HG03108 (cell line): Measurements from ENCODE around the gene CDK19.
"Not testable (repeated sequence)": the region's sequence is repeated elsewhere in the genome, so short reads cannot be mapped to it uniquely, and the experiment has no call there.

Source experiments
- ATAC-seq: cut with Tn5 transposase; IDR thresholded peaks from one replicate; pipeline ENCODE4 v1.9.1; 2021; ENCODE audit warnings: moderate library complexity; ENCODE audit not compliant: unreplicated experiment

CDK19 gene

DNA sequence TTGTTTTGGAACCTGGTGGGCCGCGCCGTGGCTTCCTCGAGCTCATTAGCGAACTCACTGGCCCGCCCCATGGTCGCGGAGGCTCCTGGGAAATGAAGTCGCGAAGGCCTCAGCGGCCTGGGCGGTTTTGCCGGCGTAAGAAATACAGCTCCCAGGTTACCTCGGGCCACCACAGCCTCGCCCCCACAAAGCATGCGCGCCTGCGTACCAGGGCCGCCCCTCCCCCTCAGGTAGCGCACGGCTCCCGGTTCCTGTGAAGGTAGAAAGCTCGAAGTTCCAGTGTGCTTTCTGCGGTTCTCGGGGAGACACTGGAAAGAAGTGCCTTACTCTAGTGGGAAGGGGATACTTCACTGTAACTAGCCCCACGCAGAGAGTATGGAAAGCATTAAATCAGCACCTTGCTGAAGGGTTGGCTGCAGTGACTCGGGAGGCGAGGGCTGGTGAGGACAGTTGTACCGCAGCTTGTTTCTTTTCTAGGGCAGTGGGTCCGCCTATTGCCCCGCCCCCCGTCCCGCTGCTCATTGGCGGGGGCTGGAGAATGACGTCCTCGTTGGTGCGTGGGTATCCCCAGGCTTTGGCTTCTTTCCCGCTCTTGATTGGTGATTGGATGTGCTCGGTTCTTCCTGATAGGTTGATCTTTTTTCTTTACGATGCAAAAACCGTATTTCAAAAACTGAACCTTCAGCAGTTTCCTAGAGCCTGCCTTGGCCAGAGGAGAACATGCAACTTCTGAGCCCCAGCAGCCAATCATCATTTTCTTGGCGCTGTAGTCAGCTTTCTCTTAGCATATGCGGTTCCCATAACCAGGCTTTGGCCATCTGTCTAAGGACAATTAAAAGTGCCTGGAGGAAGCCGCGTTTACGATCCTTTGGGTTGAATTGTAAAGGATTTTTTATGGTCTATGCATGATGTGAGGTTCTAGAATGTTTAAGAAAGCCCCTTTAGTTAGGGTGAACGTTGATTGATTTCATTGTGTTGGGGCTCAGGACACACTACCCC, at the start of gene CDK19:
TSS of gene CDK19 (minus strand) at position 59 of the 999 bp plus-strand sequence. CDS start 333 bp downstream, outside the sequence.
- ATAC-seq = peak; percentile 72

DNA sequence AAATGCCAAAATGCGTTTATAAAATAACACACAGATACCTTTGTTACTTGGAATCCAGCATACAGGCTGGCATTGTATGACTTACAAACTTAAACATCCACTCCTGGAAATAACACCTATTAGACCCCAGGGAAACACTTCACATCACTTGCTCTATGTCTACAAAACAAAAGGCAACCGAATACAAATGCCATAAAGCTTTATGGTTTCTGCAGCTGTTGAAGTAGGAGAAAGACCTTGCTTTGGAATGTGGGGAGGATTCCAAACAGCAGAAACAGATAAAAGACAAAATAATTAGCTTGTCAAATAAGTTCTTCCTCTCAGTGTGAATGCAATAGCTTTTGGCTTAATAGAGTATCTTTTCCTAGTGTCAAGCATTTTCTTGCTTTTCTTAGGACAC, 49.6 kb upstream of the CDK19 start:
- ATAC-seq = no peak

DNA sequence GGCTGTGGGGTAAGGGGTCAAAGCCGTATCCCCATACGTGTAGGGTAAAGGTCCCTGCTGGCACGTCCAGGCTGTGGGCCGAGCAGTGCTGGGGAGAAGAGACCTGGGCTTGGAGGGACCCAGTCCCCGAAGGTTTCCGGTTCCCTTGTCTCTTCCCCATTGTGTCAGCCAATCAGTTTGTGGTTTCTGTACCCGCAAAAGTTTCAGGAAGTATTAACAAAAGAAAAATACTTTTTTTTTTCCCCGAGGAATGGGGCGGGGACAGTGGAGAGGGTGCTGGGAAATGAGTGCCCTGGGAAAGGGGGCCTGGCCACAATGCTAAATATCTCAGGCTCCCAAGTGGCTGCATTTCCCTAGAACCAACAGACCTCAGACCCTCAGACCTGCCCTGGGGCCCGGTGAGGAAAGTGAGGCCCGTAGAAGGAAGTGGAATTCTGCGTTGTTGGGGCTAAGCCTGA, 44.1 kb upstream of the CDK19 start:
- no peak for ATAC-seq

DNA sequence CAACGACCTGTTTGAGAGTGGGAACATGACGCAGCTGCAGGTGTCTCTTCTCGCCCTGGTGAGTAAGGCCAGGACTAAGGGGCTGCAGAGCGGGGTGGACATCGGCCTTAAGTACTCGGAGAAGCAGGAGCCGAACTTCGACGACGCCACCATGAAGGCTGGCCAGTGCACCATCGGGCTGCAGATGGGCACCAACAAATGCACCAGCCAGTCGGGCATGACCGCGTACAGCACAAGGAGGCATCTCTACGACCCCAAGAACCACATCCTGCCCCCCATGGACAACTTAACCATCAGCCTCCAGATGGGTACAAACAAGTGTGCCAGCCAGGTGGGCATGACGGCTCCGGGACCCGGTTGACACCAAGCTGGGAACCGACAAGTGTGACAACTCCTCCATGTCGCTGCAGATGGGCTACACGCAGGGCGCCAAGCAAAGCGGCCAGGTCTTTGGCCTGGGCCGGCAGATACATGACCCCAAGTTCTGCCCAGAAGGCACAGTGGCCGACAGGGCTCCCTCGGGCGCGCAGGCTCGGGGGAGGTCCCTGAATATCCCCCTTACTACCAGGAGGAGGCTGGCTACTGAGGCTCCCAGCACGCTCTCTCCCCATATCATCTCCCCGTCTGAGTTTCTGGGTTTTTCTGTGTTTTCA, 43.4 kb upstream of the CDK19 start:
- no peak for ATAC-seq

DNA sequence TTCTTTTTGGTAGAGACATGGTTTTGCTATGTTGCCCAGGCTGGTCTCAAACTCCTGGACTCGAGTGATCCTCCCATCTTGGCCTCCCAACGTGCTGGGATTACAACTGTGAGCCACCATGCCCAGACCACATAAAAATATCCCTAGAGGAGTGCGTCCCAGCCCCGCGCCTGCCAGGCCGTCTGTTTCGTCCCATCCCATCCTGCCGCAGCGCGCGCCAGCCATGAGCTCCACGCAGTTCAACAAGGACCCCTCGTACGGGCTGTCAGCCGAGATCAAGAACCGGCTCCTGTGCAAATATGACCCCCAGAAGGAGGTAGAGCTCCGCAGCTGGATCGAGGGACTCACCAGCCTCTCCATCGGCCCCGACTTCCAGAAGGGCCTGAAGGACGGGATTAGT, 42.7 kb upstream of the CDK19 start:
- no peak for ATAC-seq

DNA sequence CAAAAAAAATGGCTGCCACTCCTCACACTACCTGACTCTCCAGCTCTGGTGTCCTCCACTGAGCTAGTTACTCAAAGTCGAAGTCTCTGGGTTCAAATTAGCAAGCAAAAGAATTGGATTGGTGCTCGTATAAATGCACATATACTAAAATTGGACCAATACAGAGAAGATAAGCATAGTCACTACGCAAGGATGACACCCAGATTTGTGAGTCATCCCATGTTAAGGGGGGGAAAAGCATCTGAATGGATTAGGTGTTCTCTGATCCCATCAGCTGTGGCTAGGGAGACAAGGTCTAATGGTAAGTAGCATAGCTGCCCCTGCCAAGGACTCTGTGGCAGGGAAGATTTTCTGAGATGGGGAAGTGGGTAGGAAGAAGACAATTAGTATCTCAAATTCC, 41.0 kb upstream of the CDK19 start:
- no peak for ATAC-seq

DNA sequence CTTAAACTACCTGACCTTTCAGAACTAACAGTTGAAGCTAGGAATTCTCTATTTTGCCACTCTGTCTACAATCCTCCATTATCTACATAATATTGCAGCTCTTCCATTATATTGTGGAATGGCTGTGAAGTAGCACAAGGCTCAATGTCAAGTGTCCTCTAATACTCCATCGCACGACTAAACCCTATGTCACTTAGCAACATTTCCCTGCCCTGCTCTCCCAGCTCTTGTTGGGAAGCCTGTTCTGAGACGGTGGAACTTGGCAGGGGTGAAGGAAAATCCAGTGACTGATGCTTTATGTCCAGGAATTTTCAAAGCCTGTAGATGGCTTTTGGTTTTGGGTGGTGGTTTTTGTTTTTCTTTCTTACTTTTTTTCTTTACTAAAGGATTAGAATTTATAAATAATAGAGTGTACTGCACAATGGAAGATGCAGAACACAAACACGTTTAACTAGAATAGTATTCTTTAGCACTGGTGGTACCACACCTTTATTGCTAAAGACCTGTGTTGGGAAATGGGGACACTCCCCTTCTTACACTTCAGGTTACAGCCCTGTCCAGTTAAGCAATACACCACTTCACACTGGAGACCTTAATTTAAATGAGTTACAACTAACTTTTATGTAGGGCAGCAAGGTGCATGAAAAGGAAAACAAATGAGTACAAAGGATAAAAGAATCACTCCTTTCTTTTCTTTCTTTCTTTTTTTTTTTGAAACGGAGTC, 38.6 kb upstream of the CDK19 start:
- no peak for ATAC-seq

DNA sequence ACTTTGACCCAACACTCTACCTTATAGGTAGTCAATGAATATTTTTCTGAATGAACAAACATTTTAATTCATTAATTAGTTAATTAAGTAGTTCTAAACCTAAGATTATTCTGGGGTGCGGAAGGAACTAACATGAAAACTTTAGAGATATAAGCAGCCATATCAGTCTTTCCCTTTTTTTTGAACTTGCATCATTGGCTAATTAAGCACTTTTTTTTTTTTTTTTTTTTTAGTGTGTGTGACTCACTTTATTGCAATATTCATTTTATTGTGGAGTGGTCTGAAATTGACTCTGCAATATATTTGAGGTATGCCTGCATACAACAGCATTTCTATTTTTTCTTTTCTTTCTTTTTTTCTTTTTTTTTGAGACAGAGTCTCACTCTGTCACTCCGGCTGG, 37.5 kb upstream of the CDK19 start:
- ATAC-seq = no peak

DNA sequence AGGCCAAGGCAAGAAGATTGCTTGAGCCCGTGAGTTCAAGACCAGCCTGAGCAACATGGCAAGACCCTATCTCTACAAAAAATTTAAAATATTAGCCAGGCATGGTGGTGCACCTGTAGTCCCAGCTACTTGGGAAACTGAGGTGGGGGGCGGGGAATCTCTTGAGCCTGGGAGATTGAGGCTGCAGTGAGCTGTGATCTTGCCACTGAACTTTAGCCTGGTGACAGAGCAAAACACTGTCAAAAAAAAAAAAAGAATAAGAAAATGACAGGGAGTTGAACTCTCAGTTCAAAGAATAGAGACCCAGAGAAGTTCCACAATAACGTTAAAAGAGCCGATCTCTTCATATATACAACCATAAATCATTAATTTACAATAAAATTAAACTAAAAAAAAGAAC, 34.5 kb upstream of the CDK19 start:
- no peak for ATAC-seq

DNA sequence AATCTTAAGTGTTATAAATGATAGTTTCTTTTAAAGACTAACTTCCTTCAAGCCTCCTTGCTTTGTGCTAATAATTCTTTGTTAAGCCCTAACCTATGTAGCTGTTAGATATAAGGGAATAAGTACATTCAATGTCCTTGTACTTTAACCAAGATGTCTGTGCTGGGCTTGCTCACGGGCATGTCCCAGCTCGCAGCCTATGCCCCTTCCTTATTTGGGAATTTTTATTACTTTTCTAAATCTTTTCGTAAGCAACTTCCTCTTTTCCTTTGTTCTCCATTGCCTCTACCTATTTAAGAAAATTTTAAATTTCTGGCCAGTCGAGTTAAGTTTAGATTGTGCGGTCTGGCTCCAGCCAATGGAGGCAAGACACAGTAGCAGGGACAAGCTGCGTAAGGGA, 26.0 kb upstream of the CDK19 start:
- no peak for ATAC-seq

DNA sequence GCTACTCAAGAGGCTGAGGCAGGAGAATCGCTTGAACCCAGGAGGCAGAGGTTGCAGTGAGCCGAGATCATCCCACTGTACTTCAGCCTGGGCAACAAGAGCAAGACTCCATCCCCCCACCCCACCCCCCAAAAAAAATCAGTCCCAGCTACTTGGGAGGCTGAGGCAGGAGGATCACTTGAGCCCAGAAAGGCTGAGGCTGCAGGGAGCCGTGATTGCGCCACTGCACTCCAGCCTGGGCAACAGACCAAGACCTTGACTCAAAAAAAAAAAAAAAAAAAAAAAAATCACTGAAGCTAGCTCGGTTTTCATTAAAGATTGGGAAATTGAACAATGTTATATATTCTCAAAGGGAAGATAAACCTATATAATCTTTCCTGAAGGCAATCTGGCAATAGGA, 20.5 kb upstream of the CDK19 start:
- ATAC-seq = not testable (repeated sequence)

DNA sequence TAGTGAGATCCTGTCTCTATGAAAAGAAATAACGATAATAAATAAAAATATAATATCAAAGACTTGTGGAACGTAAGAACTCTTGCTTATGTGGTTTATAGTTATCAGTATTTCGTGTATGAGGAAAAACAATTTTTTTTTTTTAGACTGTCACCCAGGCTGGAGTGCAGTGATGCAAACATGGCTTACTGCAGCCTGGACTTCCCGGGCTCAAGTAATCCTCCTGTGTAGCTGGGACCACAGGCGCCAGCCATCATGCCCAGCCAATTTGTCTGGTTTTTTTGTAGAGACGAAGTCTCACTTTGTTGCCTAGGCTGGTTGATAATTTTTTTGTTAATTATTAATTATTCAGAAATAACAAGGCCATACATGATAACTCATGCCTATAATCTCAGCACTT, 18.6 kb upstream of the CDK19 start:
- no peak for ATAC-seq

DNA sequence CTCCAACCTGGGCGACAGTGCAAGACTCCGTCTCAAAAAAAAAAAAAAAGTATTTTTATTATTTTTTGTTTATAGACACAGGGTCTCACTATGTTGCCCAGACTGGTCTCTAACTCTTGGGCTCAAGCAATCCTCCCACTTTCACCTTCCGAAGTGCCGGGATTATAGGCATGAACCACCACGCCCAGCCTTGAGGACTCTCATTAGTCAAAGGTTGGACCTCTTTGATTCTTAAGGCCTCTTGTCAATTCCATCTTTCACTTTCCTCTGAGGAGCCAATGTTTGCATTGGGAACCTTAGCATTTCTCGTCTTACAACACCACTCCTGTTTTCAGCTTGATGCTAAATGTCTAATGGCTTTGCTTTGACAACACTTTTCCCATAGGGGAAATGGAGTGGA, 16.1 kb upstream of the CDK19 start:
- ATAC-seq = no peak

DNA sequence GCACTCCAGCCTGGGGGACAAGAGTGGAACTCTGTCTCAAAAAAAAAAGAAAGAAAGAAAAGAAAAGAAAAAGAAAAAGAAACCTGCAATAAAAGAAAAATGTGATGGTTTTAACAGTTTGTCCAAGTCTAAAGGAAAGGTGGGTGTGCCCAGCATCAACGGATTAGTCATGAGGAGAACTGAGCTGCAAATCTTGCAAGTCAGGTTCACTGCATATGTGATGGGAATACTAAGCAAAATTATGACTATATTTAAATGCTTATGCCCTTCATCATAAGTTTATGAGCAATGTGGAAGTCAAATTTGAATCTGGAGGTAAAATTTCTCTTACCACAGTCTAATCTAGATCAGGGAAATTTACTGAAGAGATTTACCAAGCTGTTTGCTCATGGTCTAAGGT, 13.1 kb upstream of the CDK19 start:
- ATAC-seq = no peak

DNA sequence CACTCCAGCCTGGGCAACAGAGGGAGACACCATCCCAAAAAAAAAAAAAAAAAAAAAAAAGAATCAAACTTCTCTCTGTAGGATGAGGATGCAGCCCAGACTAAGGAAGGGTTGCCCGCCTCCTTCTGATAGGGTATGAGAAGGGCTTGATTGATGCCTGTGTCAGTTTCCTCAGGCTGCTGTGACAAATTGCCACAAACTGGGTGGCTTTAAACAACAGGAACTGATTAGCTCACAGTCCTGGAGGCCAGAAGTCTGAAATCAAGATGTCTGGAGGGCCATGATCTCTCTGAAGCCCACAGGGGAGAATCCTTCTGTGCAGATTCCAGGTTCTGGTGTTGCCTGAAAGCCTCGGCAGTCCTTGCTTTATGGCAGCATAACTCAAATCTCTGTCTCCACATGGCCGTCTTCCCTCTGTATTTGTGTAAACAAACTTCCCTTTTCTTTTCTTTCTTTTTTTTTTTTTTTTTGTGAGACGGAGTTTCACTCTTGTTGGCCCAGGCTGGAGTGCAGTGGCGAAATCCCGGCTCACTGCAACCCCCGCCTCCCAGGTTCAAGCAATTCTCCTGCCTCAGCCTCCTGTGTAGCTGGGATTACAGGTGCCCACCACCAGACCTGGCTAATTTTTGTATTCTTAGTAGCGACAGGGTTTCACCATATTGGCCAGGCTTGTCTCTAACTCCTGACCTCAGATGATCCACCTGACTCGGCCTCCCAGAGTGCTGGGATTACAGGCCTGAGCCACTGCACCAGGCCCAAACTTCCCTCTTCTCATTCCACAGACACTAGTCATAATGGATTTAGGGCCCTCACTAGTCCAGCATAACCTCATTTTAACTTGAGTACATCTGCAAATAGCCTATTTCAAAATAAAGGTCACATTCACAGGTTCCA, 11.2 kb upstream of the CDK19 start:
- ATAC-seq = no peak

DNA sequence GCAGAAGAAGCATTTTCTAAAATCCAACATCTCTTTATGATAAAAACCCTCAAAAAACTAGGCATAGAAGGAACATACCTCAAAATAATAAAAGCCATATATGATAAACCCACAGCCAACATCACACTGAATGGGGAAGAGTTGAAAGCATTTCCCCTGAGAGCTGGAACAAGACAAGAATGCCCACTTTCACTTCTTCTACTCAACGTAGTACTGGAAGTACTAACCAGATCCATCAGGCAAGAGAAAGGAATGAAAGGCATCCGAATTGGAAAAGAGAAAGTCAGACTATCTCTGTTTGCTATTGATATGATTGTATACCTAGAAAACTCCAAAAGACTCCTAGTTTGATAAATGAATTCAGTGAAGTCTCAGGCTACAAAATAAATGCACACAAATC, 7.9 kb upstream of the CDK19 start:
- no peak for ATAC-seq

DNA sequence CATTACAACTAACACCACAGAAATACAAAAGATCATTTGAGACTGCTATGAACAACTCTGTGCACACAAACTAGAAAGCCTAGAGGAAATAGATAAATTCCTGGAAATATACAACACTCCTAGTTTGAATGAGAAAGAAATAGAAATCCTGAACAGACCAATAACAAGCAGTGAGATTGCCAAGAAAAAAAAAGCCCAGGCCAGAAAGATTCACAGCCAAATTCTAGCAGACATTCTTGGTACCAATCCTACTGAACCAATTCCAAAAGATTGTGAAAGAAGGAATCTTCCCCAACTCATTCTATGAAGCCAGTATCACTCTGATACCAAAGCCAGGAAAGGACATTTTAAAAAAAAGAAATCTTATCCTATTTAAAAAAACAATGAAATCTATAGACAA, 7.0 kb upstream of the CDK19 start:
- no peak for ATAC-seq

DNA sequence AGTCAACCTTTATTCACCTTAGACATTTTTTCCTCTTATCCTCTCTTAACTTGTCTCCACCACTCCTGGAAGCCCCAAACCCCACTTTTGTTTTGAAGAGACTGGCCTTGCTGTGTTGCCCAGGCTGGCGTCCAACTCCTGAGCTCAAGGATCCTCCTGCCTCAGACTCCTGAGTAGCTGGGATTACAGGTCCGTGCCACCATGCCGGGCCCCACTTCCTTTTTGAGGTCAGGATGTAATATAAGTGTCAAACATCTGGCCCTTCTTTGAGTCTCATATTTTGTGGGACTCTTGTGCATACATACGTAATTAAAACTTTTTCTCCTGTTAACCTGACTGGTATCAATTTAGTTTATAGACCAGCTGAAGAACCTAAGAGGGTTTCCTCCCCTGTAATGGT, 1.4 kb upstream of the CDK19 start:
- no peak for ATAC-seq

DNA sequence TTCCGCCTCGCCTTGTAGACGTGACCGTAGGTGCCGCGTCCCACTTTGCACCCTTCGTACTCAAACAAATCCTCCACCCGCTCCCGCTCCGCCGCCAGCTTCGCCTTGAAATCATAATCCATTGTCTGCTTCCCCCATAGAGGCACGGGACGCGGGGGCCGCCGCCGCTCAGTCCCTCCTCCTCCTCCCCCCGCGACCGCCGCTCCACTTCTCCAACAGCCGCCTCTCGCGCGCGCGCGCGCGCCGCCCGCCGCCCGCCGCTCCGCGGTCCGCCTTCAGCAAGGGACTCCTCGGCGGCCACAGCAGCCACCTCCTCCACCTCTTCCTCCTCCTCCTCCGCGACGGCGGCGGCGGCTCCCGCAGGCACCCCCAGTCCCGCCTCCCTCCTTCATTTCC, 256 bp downstream of the CDK19 start:
- ATAC-seq = no peak
